Measurements from ENCODE around the gene FAM89B. TPM values are rescaled to one million over a fixed set of nuclear protein-coding genes. Genes with fewer than 3 reads are reported as not detected.

FAM89B gene
- total and polyA plus RNA-seq, 2 donors (not counting 1 experiment from before 2014, with no cell fraction given) = 30.4 to 50.2 TPM

DNA sequence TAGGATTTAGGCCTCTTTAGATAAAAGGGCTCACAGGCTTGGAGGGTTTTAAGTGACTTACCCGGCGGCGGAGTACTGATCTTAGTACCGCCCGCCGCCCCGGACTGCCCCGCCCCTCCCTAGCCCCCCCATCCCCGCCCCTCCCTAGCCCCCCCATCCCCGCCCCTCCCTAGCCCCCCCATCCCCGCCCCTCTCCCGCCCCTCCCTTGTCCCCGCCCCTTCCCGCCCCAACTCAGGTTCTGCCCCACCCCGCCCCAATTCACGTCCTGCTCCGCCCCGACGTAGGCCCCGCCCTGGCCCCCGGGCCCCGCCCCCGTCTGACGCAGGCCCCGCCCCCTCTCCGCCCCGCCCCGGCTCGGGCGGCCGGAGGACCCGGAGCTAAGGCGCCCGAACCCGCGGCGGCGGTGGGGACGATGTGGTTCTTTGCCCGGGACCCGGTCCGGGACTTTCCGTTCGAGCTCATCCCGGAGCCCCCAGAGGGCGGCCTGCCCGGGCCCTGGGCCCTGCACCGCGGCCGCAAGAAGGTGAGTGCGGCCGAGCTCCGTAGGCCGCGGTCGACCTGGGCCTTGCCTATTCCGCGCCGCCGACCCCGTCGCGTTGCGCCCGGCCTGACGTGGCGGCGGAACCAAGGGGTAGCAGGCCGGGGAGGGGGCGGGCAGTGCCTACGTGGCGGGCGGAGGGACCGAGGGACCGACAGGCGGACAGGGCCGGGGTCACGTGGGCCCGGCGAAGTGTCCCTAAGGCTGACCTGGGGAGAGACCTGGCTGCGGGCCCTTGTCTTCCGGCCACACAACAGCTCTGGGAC lies 47.4 kb upstream of the FAM89B start, which contains the start of gene SCYL1:
Gene SCYL1 (plus strand): TSS at position 343 of the 805 bp plus-strand sequence. CDS start 71 bp downstream, at position 414.
- peaks cover 39% of the 10 kb centered on the region for H3K4me1 Mint-ChIP-seq
- peak within 1 kb of the TSS; percentile 76 for H2AFZ ChIP-seq (ENCODE audit: insufficient read depth, low read depth, low read length, poor library complexity, severe bottlenecking)
- H3K9me3 Mint-ChIP-seq (ENCODE audit: insufficient read depth) = no peaks in the 10 kb centered on the region
- H3K27ac Mint-ChIP-seq = peak within 1 kb of the TSS; percentile 88
- peak within 1 kb of the TSS; percentile 77 for H3K9ac ChIP-seq (ENCODE audit: low read length)
- peak within 1 kb of the TSS; percentile 6 to 94 (median 77) for H3K4me3 ChIP-seq (ENCODE audit: control extremely low read depth in 1 of 5, extremely low read depth in 1 of 5, insufficient read depth in 1 of 5, low read depth in 2 of 5, low read length in 4 of 5)
- POLR2A ChIA-PET = interaction anchor here (0.6 to 2.2 kb wide), 17 partner anchors 13 to 191 kb away, joined by 3 to 16 read pairs (median 4); partner anchors contain the start of genes DPF2, NEAT1 and ZNRD2
- under 1% methylated on average over 63 of the region's 82 CpGs for WGBS (ENCODE audit: insufficient coverage)
- peak within 1 kb of the TSS; percentile 85 for H3K4me3 Mint-ChIP-seq
- H3K9me3 ChIP-seq (ENCODE audit: control extremely low read depth in 1 of 3, control insufficient read depth in 2 of 3, insufficient read depth in 1 of 3, low read length in 2 of 3) = no peaks in the 10 kb centered on the region
- H3K27ac ChIP-seq (ENCODE audit: low read length in 2 of 2) = peak within 1 kb of the TSS; percentile 53 to 84
- peaks cover 39 to 41% of the 10 kb centered on the region in 2 donors for H3K4me1 ChIP-seq (ENCODE audit: control insufficient read depth in 2 of 2, insufficient read depth in 2 of 2, low read length in 2 of 2)
- peaks cover 0 to 18% of the 10 kb centered on the region in 2 experiments for H3K36me3 ChIP-seq (replicated peaks in 1 of 2; ENCODE audit: control extremely low read depth in 1 of 2, control insufficient read depth in 1 of 2, extremely low read depth in 1 of 2, insufficient read depth in 2 of 2, low read length in 1 of 2)
- TF ChIP-seq EZH2 (IDR thresholded peaks at IDR 0.05; ENCODE audit: borderline replicate concordance, insufficient read depth, low read depth, low read length, poor library complexity, severe bottlenecking) (no peak), CTCF (IDR thresholded peaks at IDR 0.05) (no peak)
- H3K27me3 Mint-ChIP-seq = no peaks in the 10 kb centered on the region
- ATAC-seq (ENCODE audit: low read depth) (peak; percentile 98), DNase-seq (peak; percentile 85)
- intact Hi-C loops (cut with micrococcal nuclease) = loop anchor here (2.0 to 10.0 kb wide), 2 partner anchors 16 to 480 kb away; partner anchors contain the start of gene SAC3D1
- peaks cover 22% of the 10 kb centered on the region for H4K20me1 ChIP-seq (ENCODE audit: control insufficient read depth, insufficient read depth, low read length, poor library complexity, severe bottlenecking)
- H3K27me3 ChIP-seq (replicated peaks in 1 of 4; ENCODE audit: control extremely low read depth in 1 of 4, control insufficient read depth in 3 of 4, insufficient read depth in 4 of 4, low read length in 3 of 4) = no peaks in the 10 kb centered on the region
- H3K4me2 ChIP-seq (replicated peaks; ENCODE audit: low read depth, low read length, poor library complexity, severe bottlenecking) = peak within 1 kb of the TSS; percentile 94
- CTCF ChIA-PET = interaction anchor here (0.7 to 2.1 kb wide), 8 partner anchors 9 to 250 kb away, joined by 3 to 14 read pairs (median 4); partner anchors contain the start of gene FAM89B
- peaks cover 37% of the 10 kb centered on the region for H3K79me2 ChIP-seq (ENCODE audit: control insufficient read depth, insufficient read depth, low read length)
